Mesenchymal stem cell (in vitro differentiated cells and primary cell): ENCODE results near the gene HMBS.

Source experiments
- DNase-seq: peaks from one replicate; pipeline ENCODE4 v3.0.0-alpha.2; 2013
- H2AFZ ChIP-seq: one replicate; pipeline ENCODE4 v1.6.1; 2013; ENCODE audit warnings: low read depth, mild to moderate bottlenecking, control low read depth, inconsistent platforms, low read length, moderate library complexity
- H2AK5ac ChIP-seq: 2 replicates; pipeline ENCODE4 v1.6.1; 2013; ENCODE audit warnings: low read length, moderate library complexity, mild to moderate bottlenecking, inconsistent platforms; ENCODE audit not compliant: severe bottlenecking
- H2BK120ac ChIP-seq: one replicate; pipeline ENCODE4 v1.6.1; 2013; ENCODE audit warnings: low read depth, mild to moderate bottlenecking, inconsistent platforms, low read length, moderate library complexity
- H2BK12ac ChIP-seq, 2 experiments: one replicate each; pipeline ENCODE4 v1.6.1; 2013; ENCODE audit warnings: inconsistent platforms in 2 of 2, low read length in 2 of 2, mild to moderate bottlenecking in 2 of 2, moderate library complexity in 2 of 2, control low read depth in 1 of 2
- H2BK15ac ChIP-seq: one replicate; pipeline ENCODE4 v1.6.1; 2013; ENCODE audit warnings: mild to moderate bottlenecking, low read depth, inconsistent platforms; ENCODE audit not compliant: poor library complexity, severe bottlenecking
- H2BK5ac ChIP-seq: 2 replicates; pipeline ENCODE4 v1.6.1; 2013; ENCODE audit warnings: low read depth, mild to moderate bottlenecking, low read length, control low read depth, inconsistent platforms; ENCODE audit not compliant: poor library complexity, severe bottlenecking
- H3K14ac ChIP-seq, 2 experiments: one replicate each; pipeline ENCODE4 v1.6.1; 2013; ENCODE audit warnings: inconsistent platforms in 2 of 2, low read length in 2 of 2, control low read depth in 1 of 2, mild to moderate bottlenecking in 1 of 2, moderate library complexity in 1 of 2
- H3K18ac ChIP-seq, 2 experiments: one replicate each; pipeline ENCODE4 v1.6.1; 2013; ENCODE audit warnings: inconsistent platforms in 2 of 2, low read length in 2 of 2, control low read depth in 1 of 2, low read depth in 1 of 2, mild to moderate bottlenecking in 1 of 2
- H3K23ac ChIP-seq, 2 experiments: one replicate each; pipeline ENCODE4 v1.6.1; 2013; ENCODE audit warnings: inconsistent platforms in 2 of 2, low read length in 2 of 2, mild to moderate bottlenecking in 2 of 2, moderate library complexity in 2 of 2, control low read depth in 1 of 2
- H3K27ac ChIP-seq: 2 replicates; pipeline ENCODE4 v1.5.1; 2013; ENCODE audit warnings: mild to moderate bottlenecking, moderate library complexity, low read length, control low read depth, inconsistent platforms; ENCODE audit not compliant: poor library complexity, severe bottlenecking
- H3K27me3 ChIP-seq, 2 experiments: 2 replicates each; pipeline versions ENCODE4 v1.6.1 to v1.7.0; 2013; ENCODE audit warnings: low read length in 2 of 2, mild to moderate bottlenecking in 2 of 2, moderate library complexity in 2 of 2, control low read depth in 1 of 2, inconsistent platforms in 1 of 2; ENCODE audit not compliant: control insufficient read depth in 1 of 2, insufficient read depth in 1 of 2
- H3K36me3 ChIP-seq, 2 experiments: 2 replicates each; pipeline versions ENCODE4 v1.6.1 to v1.7.0; 2013; ENCODE audit warnings: low read length in 2 of 2, control low read depth in 1 of 2, inconsistent platforms in 1 of 2, low read depth in 1 of 2, mild to moderate bottlenecking in 1 of 2; ENCODE audit not compliant: insufficient read depth in 2 of 2, control insufficient read depth in 1 of 2
- H3K4ac ChIP-seq, 2 experiments: one replicate each; pipeline ENCODE4 v1.6.1; 2013; ENCODE audit warnings: inconsistent platforms in 2 of 2, low read length in 2 of 2, mild to moderate bottlenecking in 2 of 2, moderate library complexity in 2 of 2, control low read depth in 1 of 2, low read depth in 1 of 2
- H3K4me1 ChIP-seq: 2 replicates; pipeline ENCODE4 v1.6.1; 2013; ENCODE audit warnings: low read depth, low read length, control low read depth; ENCODE audit not compliant: control insufficient read depth, insufficient read depth
- H3K4me2 ChIP-seq: 2 replicates; pipeline ENCODE4 v1.6.1; 2013; ENCODE audit warnings: low read length, mild to moderate bottlenecking, inconsistent platforms; ENCODE audit not compliant: poor library complexity, severe bottlenecking
- H3K4me3 ChIP-seq, 2 experiments: 2 replicates each; pipeline versions ENCODE4 v1.5.1 to v1.7.0; 2013; ENCODE audit warnings: low read length in 2 of 2, mild to moderate bottlenecking in 2 of 2, control low read depth in 1 of 2, low read depth in 1 of 2; ENCODE audit not compliant: insufficient read depth in 1 of 2
- H3K79me1 ChIP-seq: replicated peaks from 2 replicates; pipeline ENCODE4 v1.6.1; 2013; ENCODE audit warnings: mild to moderate bottlenecking, control low read depth, low read length, inconsistent platforms; ENCODE audit not compliant: poor library complexity, severe bottlenecking
- H3K9ac ChIP-seq: 2 replicates; pipeline ENCODE4 v1.7.0; 2013; ENCODE audit warnings: mild to moderate bottlenecking, low read length, moderate library complexity
- H3K9me3 ChIP-seq: 2 replicates; pipeline ENCODE4 v1.7.0; 2013; ENCODE audit warnings: mild to moderate bottlenecking, low read length; ENCODE audit not compliant: control insufficient read depth
- H4K8ac ChIP-seq: one replicate; pipeline ENCODE4 v1.6.1; 2013; ENCODE audit warnings: inconsistent platforms, mild to moderate bottlenecking, low read length, moderate library complexity
- H4K91ac ChIP-seq: one replicate; pipeline ENCODE4 v1.6.1; 2013; ENCODE audit warnings: mild to moderate bottlenecking, low read length, inconsistent platforms
- WGBS: methylation state at CpG from one replicate; pipeline ENCODE4 v1.1.7; 2013; ENCODE audit warnings: mixed read lengths; 5-methylcytosine and 5-hydroxymethylcytosine counted together

HMBS gene

GRCh38 chr11:119054418-119054817 lies 30.3 kb upstream of the HMBS start:
- Histone ChIP-seq H4K91ac (no peak overlapping the region), H3K18ac (no peak overlapping the region), H3K27ac (no peak overlapping the region), H3K4ac (no peak overlapping the region), H3K4me3 (no peak overlapping the region), H2AK5ac (no peak overlapping the region), H3K4me2 (no peak overlapping the region), H3K27me3 (no peaks in the 10 kb centered on the region), H2BK120ac (no peak overlapping the region), H4K8ac (no peak overlapping the region), H3K9me3 (no peaks in the 10 kb centered on the region), H2BK12ac (no peak overlapping the region), H3K14ac (no peak overlapping the region), H3K23ac (no peak overlapping the region), H2BK15ac (no peak overlapping the region), H3K4me1 (peaks cover 15% of the 10 kb centered on the region), H3K36me3 (peaks cover 51 to 62% of the 10 kb centered on the region in 2 experiments), H2AFZ (no peak overlapping the region), H2BK5ac (no peak overlapping the region), H3K9ac (no peak overlapping the region), H3K79me1 (peaks cover 47% of the 10 kb centered on the region)
- 94% methylated on average over 10 of the region's 10 CpGs for WGBS
- DNase-seq, result no peak

GRCh38 chr11:119055901-119056300 lies 28.8 kb upstream of the HMBS start:
- peak; percentile 53 for DNase-seq
- no peak overlapping the region for H3K14ac ChIP-seq
- H4K91ac ChIP-seq, result peak overlapping the region; percentile 59
- H4K8ac ChIP-seq, result peak overlapping the region; percentile 17
- peaks cover 44% of the 10 kb centered on the region for H3K79me1 ChIP-seq
- H2AK5ac ChIP-seq, result no peak overlapping the region
- peak overlapping the region; percentile 91 to 95 for H3K4me3 ChIP-seq
- H3K23ac ChIP-seq, result no peak overlapping the region
- 56% methylated on average over 6 of the region's 6 CpGs for WGBS
- peaks cover 44 to 47% of the 10 kb centered on the region in 2 experiments for H3K36me3 ChIP-seq
- H2BK120ac ChIP-seq, result no peak overlapping the region
- peak overlapping the region; percentile 44 for H3K27ac ChIP-seq
- peak overlapping the region in 1 of 2 experiments; percentile 2 for H3K4ac ChIP-seq
- H3K9ac ChIP-seq, result peak overlapping the region; percentile 94
- no peaks in the 10 kb centered on the region for H3K9me3 ChIP-seq
- H2BK12ac ChIP-seq, result no peak overlapping the region
- H3K27me3 ChIP-seq, result no peaks in the 10 kb centered on the region
- H3K4me2 ChIP-seq, result peak overlapping the region; percentile 76
- no peak overlapping the region for H2BK15ac ChIP-seq
- no peak overlapping the region for H2BK5ac ChIP-seq
- peak overlapping the region; percentile 92 for H2AFZ ChIP-seq
- peaks cover 15% of the 10 kb centered on the region for H3K4me1 ChIP-seq
- no peak overlapping the region for H3K18ac ChIP-seq

GRCh38 chr11:119056421-119056999 lies 28.2 kb upstream of the HMBS start:
- peak; percentile 19 for DNase-seq
- peak overlapping the region; percentile 94 for H3K9ac ChIP-seq

GRCh38 chr11:119057000-119057769 lies 27.5 kb upstream of the HMBS start, which contains the start of gene HYOU1:
Gene HYOU1, minus strand, starts transcription at chr11:119057205. Its CDS starts 1,045 bp downstream, at chr11:119056160.
- H3K4me1 ChIP-seq, result peaks cover 15% of the 10 kb centered on the region
- DNase-seq, result peak; percentile 97
- H2BK5ac ChIP-seq, result peak within 1 kb of the TSS; percentile 71
- peak within 1 kb of the TSS; percentile 59 to 95 for H3K18ac ChIP-seq
- peak within 1 kb of the TSS; percentile 21 for H2AK5ac ChIP-seq
- peaks cover 31 to 37% of the 10 kb centered on the region in 2 experiments for H3K36me3 ChIP-seq
- H3K79me1 ChIP-seq, result peaks cover 35% of the 10 kb centered on the region
- H3K9me3 ChIP-seq, result no peaks in the 10 kb centered on the region
- H3K14ac ChIP-seq, result peak within 1 kb of the TSS in 1 of 2 experiments; percentile 98
- H3K4me2 ChIP-seq, result peak within 1 kb of the TSS; percentile 98
- H3K4me3 ChIP-seq, result peak within 1 kb of the TSS; percentile 91 to 95
- H3K4ac ChIP-seq, result peak within 1 kb of the TSS; percentile 67 to 82
- under 1% methylated on average over 68 of the region's 79 CpGs for WGBS
- H3K9ac ChIP-seq, result peak within 1 kb of the TSS; percentile 94
- H4K91ac ChIP-seq, result peak within 1 kb of the TSS; percentile 62
- H4K8ac ChIP-seq, result peak within 1 kb of the TSS; percentile 61
- peak within 1 kb of the TSS in 1 of 2 experiments; percentile 17 for H2BK12ac ChIP-seq
- H2BK15ac ChIP-seq, result peak within 1 kb of the TSS; percentile 50
- H3K23ac ChIP-seq, result peak within 1 kb of the TSS in 1 of 2 experiments; percentile 94
- H2BK120ac ChIP-seq, result peak within 1 kb of the TSS; percentile 8
- H3K27ac ChIP-seq, result peak within 1 kb of the TSS; percentile 77
- no peaks in the 10 kb centered on the region for H3K27me3 ChIP-seq
- peak within 1 kb of the TSS; percentile 92 for H2AFZ ChIP-seq

More at GRCh38 chr11:119056421-119056999, 28.2 kb upstream of the HMBS start:
- H3K4me1 ChIP-seq, result peaks cover 15% of the 10 kb centered on the region
- peak overlapping the region; percentile 76 for H3K4me2 ChIP-seq
- peak overlapping the region in 1 of 2 experiments; percentile 94 for H3K23ac ChIP-seq
- WGBS, result under 1% methylated on average over 32 of the region's 48 CpGs
- peak overlapping the region in 1 of 2 experiments; percentile 17 for H2BK12ac ChIP-seq
- H3K36me3 ChIP-seq, result peaks cover 38 to 43% of the 10 kb centered on the region in 2 experiments
- H2AK5ac ChIP-seq, result peak overlapping the region; percentile 21
- H3K4me3 ChIP-seq, result peak overlapping the region; percentile 91 to 95
- peak overlapping the region; percentile 51 for H3K27ac ChIP-seq
- peak overlapping the region; percentile 57 for H4K8ac ChIP-seq
- peak overlapping the region; percentile 8 for H2BK120ac ChIP-seq
- H3K14ac ChIP-seq, result peak overlapping the region in 1 of 2 experiments; percentile 98
- H2AFZ ChIP-seq, result peak overlapping the region; percentile 92
- H3K4ac ChIP-seq, result peak overlapping the region; percentile 67 to 82
- H3K79me1 ChIP-seq, result peaks cover 42% of the 10 kb centered on the region
- H3K9me3 ChIP-seq, result no peaks in the 10 kb centered on the region
- H2BK5ac ChIP-seq, result peak overlapping the region; percentile 71
- H3K18ac ChIP-seq, result peak overlapping the region; percentile 52 to 95
- no peak overlapping the region for H2BK15ac ChIP-seq
- H4K91ac ChIP-seq, result peak overlapping the region; percentile 62
- no peaks in the 10 kb centered on the region for H3K27me3 ChIP-seq
